ENCODE results near the gene BPIFB1. TPM values are rescaled to one million over a fixed set of nuclear protein-coding genes. Genes with fewer than 3 reads are reported as not detected.

Gene BPIFB1
- total and polyA plus RNA-seq, 2 of the 8 experiments (the other 6 are each of a cell fraction or from before 2014, with no cell fraction given) = not detected

GRCh38 chr20:33303595-33303994 is 20.6 kb downstream of the BPIFB1 start:
- FAIRE-seq = no peak
- 87% methylated on average over 6 of the region's 6 CpGs; no CpG with 5 or more reads in 1 of the 2 experiments for WGBS, 2 experiments (ENCODE audit: extremely low coverage in 1 of 2, insufficient coverage in 1 of 2, insufficient read length in 1 of 2, insufficient replicate concordance in 2 of 2, low coverage in 1 of 2, low lambda C conversion rate in 2 of 2, missing lambda C conversion rate in 1 of 2)
- CTCF ChIA-PET (ENCODE audit: partially characterized antibody) = interaction anchor here (0.8 to 6.7 kb wide), 7 partner anchors 8 to 91 kb away, joined by 3 to 62 read pairs (median 4); no protein-coding TSS in a partner anchor

More at GRCh38 chr20:33303595-33303994, 20.6 kb downstream of the BPIFB1 start:
- TF ChIP-seq RBBP5 (IDR thresholded peaks at IDR 0.05; ENCODE audit: borderline replicate concordance, low read depth, low read length) (no peak), SIRT6 (IDR thresholded peaks at IDR 0.05; ENCODE audit: low read length) (no peak), TBP (IDR thresholded peaks at IDR 0.05; ENCODE audit: low read depth, low read length) (no peak), RXRA (IDR thresholded peaks at IDR 0.05; ENCODE audit: insufficient read depth, low read depth, low read length) (no peak), BACH1 (IDR thresholded peaks at IDR 0.05; ENCODE audit: low read length) (no peak), ASH2L (IDR thresholded peaks at IDR 0.05; ENCODE audit: low read length) (no peak), YY1 (IDR thresholded peaks at IDR 0.05; ENCODE audit: low read depth, low read length) (no peak), EP300 (IDR thresholded peaks at IDR 0.05; ENCODE audit: borderline replicate concordance in 1 of 2, low read depth in 2 of 2, low read length in 2 of 2) (no peak), ZNF274 (IDR thresholded peaks at IDR 0.05; ENCODE audit: borderline replicate concordance, extremely low read depth, low read length) (no peak)
- TF ChIP-seq, protein P1, sequence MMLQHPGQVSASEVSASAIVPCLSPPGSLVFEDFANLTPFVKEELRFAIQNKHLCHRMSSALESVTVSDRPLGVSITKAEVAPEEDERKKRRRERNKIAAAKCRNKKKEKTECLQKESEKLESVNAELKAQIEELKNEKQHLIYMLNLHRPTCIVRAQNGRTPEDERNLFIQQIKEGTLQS (IDR thresholded peaks at IDR 0.05; ENCODE audit: insufficient read depth, low read depth, low read length) = no peak
- no peak overlapping the region for H4K8ac ChIP-seq (ENCODE audit: extremely low read depth, insufficient read depth, low read length)
- no peaks in the 10 kb centered on the region for H3K4me1 ChIP-seq (replicated peaks in 1 of 4; ENCODE audit: control insufficient read depth in 3 of 4, insufficient read depth in 4 of 4, low read length in 3 of 4)
- peaks cover 3% of the 10 kb centered on the region; the same call in 1 of the 2 replicates for H3K23me2 ChIP-seq (ENCODE audit: low read depth, low read length)
- H3K56ac ChIP-seq (replicated peaks; ENCODE audit: insufficient read length, low read depth, low read length) = no peak overlapping the region
- DNase-seq (ENCODE audit: low read depth in 1 of 2, low spot score in 2 of 2) = no peak
- no peak overlapping the region for H3K4ac ChIP-seq (replicated peaks; ENCODE audit: insufficient read length, low read depth, low read length)
- POLR2A ChIA-PET (ENCODE audit: partially characterized antibody) = no interaction called here
- no peak overlapping the region for H2BK5ac ChIP-seq (ENCODE audit: low read depth, low read length)
- no peak overlapping the region for H3K18ac ChIP-seq (ENCODE audit: extremely low read depth, low read length)
- H3K79me2 ChIP-seq (ENCODE audit: control insufficient read depth in 1 of 2, insufficient read depth in 2 of 2, low read length in 2 of 2) = no peaks in the 10 kb centered on the region
- no peak overlapping the region for H3K4me2 ChIP-seq (ENCODE audit: insufficient read depth in 1 of 2, low read depth in 2 of 2, low read length in 2 of 2)
- no peaks in the 10 kb centered on the region for H3K9me3 ChIP-seq (ENCODE audit: insufficient read depth in 2 of 2, low read depth in 1 of 2, low read length in 1 of 2)
- no peak overlapping the region for H2BK15ac ChIP-seq (ENCODE audit: low read length)
- no peak overlapping the region for H2AK5ac ChIP-seq (ENCODE audit: low read depth, low read length)
- H4K20me1 ChIP-seq (replicated peaks in 1 of 2; ENCODE audit: control insufficient read depth in 1 of 2, insufficient read depth in 2 of 2, low read length in 2 of 2) = peaks cover 0 to under 1% of the 10 kb centered on the region in 2 experiments
- H3K27me3 ChIP-seq (replicated peaks in 1 of 4; ENCODE audit: control insufficient read depth in 3 of 4, extremely low read depth in 1 of 4, insufficient read depth in 3 of 4, low read length in 3 of 4) = no peaks in the 10 kb centered on the region; a peak in 3 of 7 replicates
- H4K91ac ChIP-seq (replicated peaks; ENCODE audit: insufficient read length, low read length) = no peak overlapping the region
- H3K27ac ChIP-seq (ENCODE audit: low read depth, low read length) = no peak overlapping the region
- H3K36me3 ChIP-seq (ENCODE audit: control insufficient read depth in 2 of 4, insufficient read depth in 4 of 4, low read length in 3 of 4) = no peaks in the 10 kb centered on the region
- no peak overlapping the region for H3K9ac ChIP-seq (replicated peaks in 1 of 4; ENCODE audit: extremely low read depth in 1 of 4, low read depth in 3 of 4, low read length in 3 of 4)
- H3K79me1 ChIP-seq (ENCODE audit: low read depth, low read length) = no peaks in the 10 kb centered on the region
- no peak overlapping the region for H4K5ac ChIP-seq (ENCODE audit: insufficient read length, low read depth, low read length)
- no peak overlapping the region for H2AFZ ChIP-seq (ENCODE audit: low read length)
- H2BK20ac ChIP-seq (ENCODE audit: low read length) = no peak overlapping the region
- H3K4me3 ChIP-seq (ENCODE audit: extremely low read depth in 1 of 4, insufficient read depth in 2 of 4, low read depth in 3 of 4, low read length in 4 of 4) = no peak overlapping the region
- no peak overlapping the region for H2BK12ac ChIP-seq (ENCODE audit: low read depth, low read length)
- H3K23ac ChIP-seq (ENCODE audit: insufficient read length) = no peak overlapping the region
- no peak overlapping the region for H3K14ac ChIP-seq (ENCODE audit: insufficient read length)
- H2BK120ac ChIP-seq (replicated peaks; ENCODE audit: low read depth, low read length) = no peak overlapping the region

Measured in H1 (cell line).